Activated naive CD4-positive, alpha-beta T cell treated with anti-CD3 and anti-CD28 coated beads, Interleukin-2, amount 50 U/mL, for 16 hours (primary cell): ENCODE measurements around the gene RPL37.
"Not testable (repeated sequence)": the region's sequence is repeated elsewhere in the genome, so short reads cannot be mapped to it uniquely, and the experiment has no call there.

ENCODE experiments used
- DNase-seq: peaks from one replicate; pipeline ENCODE4 v3.0.0-alpha.2; 2020

RPL37 gene

GRCh38 chr5:40834849-40835787 is at the start of gene RPL37:
Gene RPL37 (minus strand): TSS chr5:40835222. CDS start chr5:40835185, 37 bp downstream.
- peak; percentile 91 for DNase-seq

GRCh38 chr5:40883051-40883450 is 48.0 kb upstream of the RPL37 start:
- DNase-seq: not testable (repeated sequence)

GRCh38 chr5:40882291-40882690 is 47.3 kb upstream of the RPL37 start:
- no peak for DNase-seq

- DNase-seq: no peak
These were observed 44.3 kb upstream of the RPL37 start for GRCh38 chr5:40879163-40879942.

- DNase-seq: peak; percentile 14
These were observed 42.5 kb upstream of the RPL37 start for GRCh38 chr5:40877371-40877988.

- no peak for DNase-seq
These were observed 40.9 kb upstream of the RPL37 start for GRCh38 chr5:40875958-40876357.

DNA sequence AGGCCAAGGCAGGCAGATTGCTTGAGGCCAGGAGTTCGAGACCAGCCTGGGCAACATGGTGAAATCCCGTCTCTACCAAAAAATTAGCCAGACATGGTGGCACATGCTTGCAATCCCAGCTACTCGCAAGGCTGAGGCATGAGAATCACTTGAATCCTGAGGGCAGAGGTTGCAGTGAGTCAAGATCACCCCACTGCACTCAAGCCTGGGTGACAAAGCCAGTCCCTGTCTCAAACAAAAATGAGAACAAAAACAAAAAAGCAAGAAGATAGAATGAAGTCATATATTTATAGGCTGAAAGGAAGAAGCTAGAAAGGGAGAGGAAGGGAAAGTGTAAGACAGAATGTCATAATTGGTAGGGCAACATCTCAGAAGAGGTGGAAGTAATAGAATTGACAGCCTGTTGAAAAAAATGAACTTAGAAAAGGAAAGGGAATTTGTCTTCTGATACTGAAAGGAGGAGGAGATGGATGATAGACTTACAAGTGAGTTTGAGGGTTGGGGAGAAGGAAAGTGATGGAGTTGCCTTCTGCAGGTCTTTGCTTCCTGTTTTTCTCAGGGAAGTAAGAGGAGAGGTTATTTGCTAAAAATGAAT is 38.4 kb upstream of the RPL37 start:
- no peak for DNase-seq

- DNase-seq: not testable (repeated sequence)
These were observed 37.2 kb upstream of the RPL37 start for GRCh38 chr5:40872253-40872652.

DNA sequence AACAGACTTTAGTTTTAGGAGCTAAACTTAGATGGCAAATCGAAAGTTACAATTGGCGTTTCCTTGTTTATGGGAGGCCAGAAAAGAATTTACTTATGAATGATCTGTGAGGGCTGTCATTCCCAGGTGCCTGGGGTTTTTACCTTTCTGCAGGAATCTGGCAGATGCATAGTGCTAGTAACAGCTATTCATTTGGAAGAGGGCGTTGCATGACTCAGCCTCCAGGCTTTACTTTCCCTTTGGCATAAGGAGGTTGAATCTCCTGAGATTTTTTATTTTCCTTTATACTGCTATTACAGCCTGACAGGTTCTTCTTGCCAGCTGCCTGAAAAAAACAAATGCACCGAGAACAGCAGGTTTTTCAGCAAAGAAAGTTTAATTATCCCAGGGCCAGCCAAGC is 36.2 kb upstream of the RPL37 start:
- no peak for DNase-seq

DNA sequence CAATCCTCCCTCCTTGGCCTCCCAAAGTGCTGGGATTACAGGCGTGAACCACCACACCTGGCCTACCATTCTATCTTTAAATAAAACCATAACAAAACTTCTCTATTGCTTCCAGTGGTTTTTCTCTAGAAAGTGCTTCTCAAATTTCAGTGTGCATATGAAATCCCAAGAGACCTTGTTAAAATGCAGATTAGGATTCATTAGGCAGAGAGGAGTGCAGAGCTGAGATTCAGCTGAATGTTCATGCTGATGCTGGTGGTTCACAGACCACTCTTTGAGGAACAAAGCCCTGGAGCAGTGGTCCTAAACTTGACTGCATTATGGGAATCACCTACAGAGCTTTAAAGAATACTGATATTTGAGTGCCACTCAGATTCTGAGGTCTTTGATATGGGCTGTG is 34.4 kb upstream of the RPL37 start:
- DNase-seq: no peak

DNA sequence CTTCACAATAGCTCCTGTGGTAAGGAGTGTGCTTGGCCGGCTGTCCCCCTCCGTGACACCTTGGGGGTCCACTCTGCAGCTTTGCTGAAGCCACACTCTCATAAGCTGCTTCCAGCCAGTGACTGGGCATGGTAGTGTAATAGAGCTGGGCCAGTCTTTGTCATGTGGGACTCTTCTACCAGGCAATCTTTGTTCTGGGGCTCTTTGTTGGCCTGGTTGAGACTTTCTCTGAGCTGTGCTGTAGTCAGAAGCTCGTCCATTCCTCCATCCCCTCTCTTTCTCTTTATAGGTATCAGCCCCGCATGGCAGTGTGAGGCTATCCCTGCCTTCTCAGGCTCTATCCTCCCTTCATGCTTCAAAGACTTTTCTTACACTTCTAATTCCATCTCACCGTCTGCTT is 31.8 kb upstream of the RPL37 start:
- no peak for DNase-seq

GRCh38 chr5:40865004-40865403 is 30.0 kb upstream of the RPL37 start:
- not testable (repeated sequence) for DNase-seq

- no peak for DNase-seq
These were observed 25.7 kb upstream of the RPL37 start for GRCh38 chr5:40860711-40861110.

GRCh38 chr5:40853632-40854192 is 18.7 kb upstream of the RPL37 start:
- no peak for DNase-seq

DNA sequence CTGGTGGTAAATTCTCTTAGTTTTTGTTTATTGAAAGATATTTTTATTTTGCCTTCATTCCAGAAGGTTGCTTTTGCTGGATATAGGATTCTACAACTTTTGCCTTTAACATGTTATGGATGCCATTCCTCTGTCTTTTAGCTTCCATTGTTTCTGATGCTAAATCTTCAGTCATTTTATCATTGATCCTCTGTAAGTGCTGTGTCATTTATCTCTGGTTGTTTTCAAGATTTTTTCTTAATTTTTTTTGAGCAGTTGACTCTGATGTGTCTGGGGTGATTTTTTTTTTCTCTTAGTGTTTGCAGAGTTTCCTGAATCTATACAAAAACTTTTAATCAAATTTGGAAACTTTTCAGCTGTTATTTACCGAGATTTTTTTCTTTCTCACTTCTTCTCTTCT is 12.5 kb upstream of the RPL37 start:
- DNase-seq: no peak

DNA sequence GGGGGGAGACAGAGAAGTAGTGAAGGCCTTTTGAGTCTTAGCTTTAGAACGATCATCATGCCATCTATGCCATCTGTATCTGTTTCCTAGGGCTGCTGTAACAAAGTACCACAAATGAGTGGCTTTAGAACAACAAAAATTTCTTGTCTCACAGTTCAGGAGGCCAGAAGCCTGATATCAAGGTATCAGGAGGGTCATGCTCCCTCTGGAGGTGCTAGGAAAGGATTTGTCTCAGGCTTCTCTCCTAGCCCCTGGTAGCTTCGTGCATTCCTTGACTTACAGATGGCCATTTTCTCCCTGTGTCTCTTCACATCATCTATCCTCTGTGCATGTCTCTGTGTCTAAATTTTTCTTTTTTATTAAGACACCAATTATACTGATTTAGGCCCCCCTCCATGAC is 11.3 kb upstream of the RPL37 start:
- no peak for DNase-seq

DNA sequence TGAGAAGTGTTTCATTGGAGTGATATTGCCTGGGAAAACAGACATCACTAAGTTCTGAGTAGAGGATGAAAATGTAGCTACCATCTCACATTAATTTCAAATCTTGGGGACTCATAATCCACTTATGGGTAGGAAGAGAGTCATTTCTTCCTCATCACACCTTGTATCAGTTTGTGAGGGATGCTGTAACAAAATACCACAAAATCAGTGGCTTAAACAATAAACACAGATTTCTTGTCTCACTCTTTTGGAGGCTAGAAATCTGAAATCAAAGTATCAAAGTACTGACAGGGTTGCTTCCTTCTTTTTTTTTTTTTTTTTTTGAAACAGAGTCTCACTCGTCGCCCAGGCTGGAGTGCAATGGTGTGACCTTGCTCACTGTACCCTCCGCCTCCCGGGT is 9.5 kb upstream of the RPL37 start:
- DNase-seq: no peak

DNA sequence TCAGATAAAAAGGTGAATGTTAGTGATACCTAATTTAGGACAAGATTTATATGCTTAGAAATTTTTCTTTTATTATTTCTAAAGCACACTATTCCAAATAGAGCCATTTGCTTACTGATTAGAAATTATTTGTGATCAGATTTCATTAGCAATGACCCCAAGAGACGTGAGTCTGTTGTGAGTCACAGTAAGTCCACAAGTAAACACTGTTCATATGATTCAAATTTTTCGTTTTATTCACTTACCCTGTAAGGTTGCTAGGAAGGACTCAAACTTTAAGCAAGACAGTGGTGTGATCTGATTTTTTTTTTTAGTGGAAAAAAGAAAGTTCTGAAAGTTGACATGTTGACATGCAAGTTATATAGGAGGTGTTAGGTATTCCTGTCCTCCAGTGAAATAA is 7.3 kb upstream of the RPL37 start:
- no peak for DNase-seq

GRCh38 chr5:40841068-40841805 is 6.2 kb upstream of the RPL37 start, which contains the start of gene CARD6:
Gene CARD6 (plus strand): TSS chr5:40841367. CDS start chr5:40841383, 16 bp downstream.
- no peak for DNase-seq

GRCh38 chr5:40838086-40838485 is 3.1 kb upstream of the RPL37 start:
- DNase-seq: no peak

- DNase-seq: peak; percentile 44
These were observed 602 bp downstream of the RPL37 start for GRCh38 chr5:40834391-40834848.
